Measurements from ENCODE around the gene TPSD1.

- TF ChIP-seq CTCF (IDR thresholded peaks at IDR 0.05; ENCODE audit: low read depth, low read length, poor library complexity, severe bottlenecking) (no peak), EZH2phosphoT487 (IDR thresholded peaks at IDR 0.05; ENCODE audit: borderline replicate concordance, low read length) (no peak)
These were observed 23.4 kb downstream of the TPSD1 start for GRCh38 chr16:1279081-1279944.

All from DOHH2 (cell line).